Mammary epithelial cell (primary cell): ENCODE data around the gene PRKN.

Experiments
- CTCF ChIP-seq, 2 donors: IDR thresholded peaks in 1 of 2; conservative IDR thresholded peaks in 1 of 2; 2 replicates each; pipeline ENCODE4 v1.5.1; 2011 to 2012; ENCODE audit warnings: inconsistent platforms in 2 of 2, low read length in 2 of 2, mild to moderate bottlenecking in 2 of 2, control low read depth in 1 of 2, low read depth in 1 of 2; ENCODE audit not compliant: insufficient read depth in 1 of 2; ENCODE audit errors: extremely low read depth in 1 of 2
- EZH2 ChIP-seq: IDR thresholded peaks from 2 replicates; pipeline ENCODE4 v1.6.1; 2012; ENCODE audit warnings: low read length, inconsistent platforms, borderline replicate concordance

- TF ChIP-seq EZH2 (no peak), CTCF (conservative IDR thresholded peaks at IDR 0.05 in 1 of 2, IDR thresholded peaks at IDR 0.05 in 1 of 2; ENCODE audit: extremely low read depth in 1 of 2, insufficient read depth in 1 of 2, low read depth in 1 of 2, low read length in 2 of 2) (no peak)
Measured at GRCh38 chr6:161455848-161456247, 1271.7 kb downstream of the PRKN start.
